Gastrocnemius medialis (tissue), 4 donors: ENCODE results near the gene USB1.

Experiments
- CTCF ChIP-seq, 5 experiments: fragments of 450-650 bp in 3 of 5; fragments of 200-600 bp in 2 of 5; sonication (generic) in 2 of 5; IDR thresholded peaks in 4 of 5; conservative IDR thresholded peaks in 1 of 5; 1 replicate in 4 of 5; 2 replicates in 1 of 5; pipeline ENCODE4 v1.5.1; 2016 to 2019; ENCODE audit warnings: antibody characterized with exemption in 5 of 5, mild to moderate bottlenecking in 3 of 5, moderate library complexity in 3 of 5
- POLR2A ChIP-seq, 2 donors: fragments of 450-650 bp; IDR thresholded peaks; one replicate each; pipeline ENCODE4 v1.6.1; 2017; ENCODE audit warnings: antibody characterized with exemption in 2 of 2, mild to moderate bottlenecking in 2 of 2, moderate library complexity in 2 of 2

- TF ChIP-seq CTCF (IDR thresholded peaks at IDR 0.05 in 4 of 5, conservative IDR thresholded peaks at IDR 0.05 in 1 of 5) (no peak), POLR2A (IDR thresholded peaks at IDR 0.05) (no peak)
Observed at GRCh38 chr16:58016840-58017446, 15.7 kb downstream of the USB1 start.
